ENCODE data around the gene TBCC.

TBCC gene

GRCh38 chr6:42694586-42694985 lies 51.3 kb downstream of the TBCC start:
- Histone ChIP-seq H3K27me3 (ENCODE audit: insufficient read depth, low read length) (no peaks in the 10 kb centered on the region), H3K9me3 (ENCODE audit: low read length) (no peaks in the 10 kb centered on the region), H3K9ac (ENCODE audit: low read length) (no peak overlapping the region), H3K4me1 (ENCODE audit: insufficient read depth, low read length, severe bottlenecking) (peaks cover 6% of the 10 kb centered on the region), H3K36me3 (ENCODE audit: insufficient read depth, low read length) (peaks cover 41% of the 10 kb centered on the region; the same call in 1 of the 2 replicates), H3K4me2 (ENCODE audit: low read length) (no peak overlapping the region), H2AFZ (ENCODE audit: low read length) (no peak overlapping the region), H3K4me3 (ENCODE audit: low read depth, low read length, poor library complexity, severe bottlenecking) (no peak overlapping the region), H3K79me2 (ENCODE audit: insufficient read depth, low read length) (no peaks in the 10 kb centered on the region), H4K20me1 (ENCODE audit: insufficient read depth, low read length) (no peaks in the 10 kb centered on the region), H3F3A (ENCODE audit: insufficient read depth, low read length) (no peaks in the 10 kb centered on the region), H3K27ac (ENCODE audit: low read depth, low read length, poor library complexity, severe bottlenecking) (no peak overlapping the region), H3K9me2 (ENCODE audit: low read depth, low read length) (no peaks in the 10 kb centered on the region)
- TF ChIP-seq CTCF (IDR thresholded peaks at IDR 0.05; ENCODE audit: low read length), result no peak
- no peak for TF ChIP-seq EZH2 (IDR thresholded peaks at IDR 0.05; ENCODE audit: borderline replicate concordance, low read length)

All from OCI-LY1 (cell line).